Measurements from ENCODE around the gene UBE2H.

The UBE2H gene

GRCh38 chr7:129950933-129951225 is 1.9 kb downstream of the UBE2H start:
- in situ Hi-C loops (cut with MboI; ENCODE audit: low sequenced_read_pairs, unreplicated experiment) = no loop called here

GRCh38 chr7:129950191-129950932 is 2.4 kb downstream of the UBE2H start:
- in situ Hi-C loops (cut with MboI; ENCODE audit: low sequenced_read_pairs, unreplicated experiment) = no loop called here
- DNase-seq (ENCODE audit: low spot score) = peak; percentile 62
- TF ChIP-seq CTCF (IDR thresholded peaks at IDR 0.05; ENCODE audit: borderline replicate concordance, control extremely low read depth, extremely low read depth, insufficient read depth, missing control alignments) = no peak

More at GRCh38 chr7:129950933-129951225, 1.9 kb downstream of the UBE2H start:
- no peak for DNase-seq (ENCODE audit: low spot score)
- no peak for TF ChIP-seq CTCF (IDR thresholded peaks at IDR 0.05; ENCODE audit: borderline replicate concordance, control extremely low read depth, extremely low read depth, insufficient read depth, missing control alignments)

- no peak for TF ChIP-seq CTCF (IDR thresholded peaks at IDR 0.05; ENCODE audit: borderline replicate concordance, control extremely low read depth, extremely low read depth, insufficient read depth, missing control alignments)
- peak; percentile 43 for DNase-seq (ENCODE audit: low spot score)
- in situ Hi-C loops (cut with MboI; ENCODE audit: low sequenced_read_pairs, unreplicated experiment) = no loop called here
These were observed 3.2 kb downstream of the UBE2H start for GRCh38 chr7:129949292-129950133.

GRCh38 chr7:129948877-129949291 is 3.9 kb downstream of the UBE2H start:
- in situ Hi-C loops (cut with MboI; ENCODE audit: low sequenced_read_pairs, unreplicated experiment) = no loop called here
- no peak for TF ChIP-seq CTCF (IDR thresholded peaks at IDR 0.05; ENCODE audit: borderline replicate concordance, control extremely low read depth, extremely low read depth, insufficient read depth, missing control alignments)
- DNase-seq (ENCODE audit: low spot score) = peak; percentile 83

GRCh38 chr7:129948338-129948737 is 4.4 kb downstream of the UBE2H start:
- no peak for TF ChIP-seq CTCF (IDR thresholded peaks at IDR 0.05; ENCODE audit: borderline replicate concordance, control extremely low read depth, extremely low read depth, insufficient read depth, missing control alignments)
- in situ Hi-C loops (cut with MboI; ENCODE audit: low sequenced_read_pairs, unreplicated experiment) = no loop called here
- no peak for DNase-seq (ENCODE audit: low spot score)

- no peak for TF ChIP-seq CTCF (IDR thresholded peaks at IDR 0.05; ENCODE audit: borderline replicate concordance, control extremely low read depth, extremely low read depth, insufficient read depth, missing control alignments)
- in situ Hi-C loops (cut with MboI; ENCODE audit: low sequenced_read_pairs, unreplicated experiment) = no loop called here
- no peak for DNase-seq (ENCODE audit: low spot score)
These were observed 5.1 kb downstream of the UBE2H start for GRCh38 chr7:129947701-129948100.
